SU-DHL-6 (cell line): ENCODE data around the gene C1orf21.

Experiments
- H2AFZ ChIP-seq: fragments of 200-600 bp; sonication (generic); 2 replicates; pipeline ENCODE4 v1.6.1; 2014; ENCODE audit warnings: low read depth, mild to moderate bottlenecking, moderate library complexity, mixed read lengths, antibody characterized with exemption, low read length; ENCODE audit not compliant: severe bottlenecking
- H3F3A ChIP-seq: fragments of 200-600 bp; shearing (Covaris generic); 2 replicates; pipeline ENCODE4 v1.6.0; 2016; ENCODE audit warnings: antibody characterized with exemption, mild to moderate bottlenecking; ENCODE audit not compliant: insufficient read depth
- H3K27ac ChIP-seq: fragments of 200-600 bp; sonication (generic); 2 replicates; pipeline ENCODE4 v1.5.1; 2016; ENCODE audit warnings: low read depth, mild to moderate bottlenecking, low read length, moderate library complexity, mixed read lengths
- H3K27me3 ChIP-seq: fragments of 200-600 bp; sonication (generic), shearing (Covaris generic); 2 replicates; pipeline ENCODE4 v1.6.0; 2014; ENCODE audit warnings: mild to moderate bottlenecking, low read length
- H3K36me3 ChIP-seq: fragments of 200-600 bp; sonication (generic); 2 replicates; pipeline ENCODE4 v1.6.1; 2014; ENCODE audit warnings: mild to moderate bottlenecking, low read length, mixed read lengths
- H3K4me2 ChIP-seq: fragments of 300-600, 200-600 bp; shearing (Covaris generic), sonication (generic); 2 replicates; pipeline ENCODE4 v1.6.0; 2014; ENCODE audit warnings: low read length, low read depth, mild to moderate bottlenecking; ENCODE audit not compliant: poor library complexity, severe bottlenecking
- H3K4me3 ChIP-seq: fragments of 200-600 bp; sonication (generic); 2 replicates; pipeline ENCODE4 v1.5.1; 2014; ENCODE audit warnings: antibody characterized with exemption, low read length, mild to moderate bottlenecking, mixed read lengths; ENCODE audit not compliant: insufficient read depth, poor library complexity, severe bottlenecking
- H3K79me2 ChIP-seq: fragments of 200-600 bp; sonication (generic); 2 replicates; pipeline ENCODE4 v1.6.1; 2014; ENCODE audit warnings: mild to moderate bottlenecking, low read length, moderate library complexity; ENCODE audit not compliant: insufficient read depth
- H3K9ac ChIP-seq: fragments of 200-600 bp; sonication (generic); 2 replicates; pipeline ENCODE4 v1.7.0; 2014; ENCODE audit warnings: mild to moderate bottlenecking, low read length
- H3K9me2 ChIP-seq: fragments of 200-600 bp; sonication (generic); replicated peaks from 2 replicates; pipeline ENCODE4 v1.6.1; 2014; ENCODE audit warnings: low read length; ENCODE audit not compliant: insufficient read depth
- H3K9me3 ChIP-seq: fragments of 200-600 bp; sonication (generic); 2 replicates; pipeline ENCODE4 v1.6.1; 2014; ENCODE audit warnings: low read length, mixed read lengths; ENCODE audit not compliant: insufficient read depth
- H4K20me1 ChIP-seq: fragments of 200-600 bp; sonication (generic); 2 replicates; pipeline ENCODE4 v1.6.1; 2014; ENCODE audit warnings: low read depth, mild to moderate bottlenecking, antibody characterized with exemption, low read length, moderate library complexity, mixed read lengths
- EZH2phosphoT487 ChIP-seq: fragments of 200-600 bp; sonication (generic), shearing (Covaris generic); conservative IDR thresholded peaks from 2 replicates; pipeline ENCODE4 v1.6.1; 2018; ENCODE audit warnings: mild to moderate bottlenecking, antibody characterized with exemption, low read length, moderate library complexity, mixed read lengths
- TF ChIP-seq, protein P1 (sequence below): fragments of 200-600 bp; sonication (generic); IDR thresholded peaks from one replicate; pipeline ENCODE4 v1.5.1; 2017; ENCODE audit warnings: antibody characterized with exemption, mild to moderate bottlenecking, low read length, moderate library complexity; ENCODE audit not compliant: insufficient read depth, poor library complexity, severe bottlenecking

Gene C1orf21

DNA sequence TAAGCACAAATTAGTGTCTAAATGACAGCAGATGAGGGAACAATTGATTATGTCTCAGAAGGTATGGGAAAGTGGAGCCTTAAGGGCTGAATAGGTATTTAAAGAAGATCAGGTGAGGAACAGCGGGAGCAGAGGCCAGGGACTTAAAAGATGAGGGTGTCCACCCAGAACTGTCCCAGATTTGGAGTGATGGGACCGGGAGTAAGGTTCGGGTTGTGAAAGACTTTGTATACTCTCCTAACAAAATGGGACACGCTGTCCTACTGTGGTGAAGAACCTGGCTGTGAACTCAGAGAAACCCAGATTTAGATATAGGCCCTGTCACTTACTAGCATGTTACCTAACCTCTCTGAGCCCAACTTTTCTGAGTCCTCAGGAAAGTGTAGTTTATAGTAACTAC is 140.6 kb downstream of the C1orf21 start:
- Histone ChIP-seq H3K27ac (no peak overlapping the region), H2AFZ (no peak overlapping the region), H3K4me2 (no peak overlapping the region), H3F3A (no peaks in the 10 kb centered on the region), H3K9ac (no peak overlapping the region), H3K27me3 (no peaks in the 10 kb centered on the region), H3K9me3 (no peaks in the 10 kb centered on the region), H3K4me3 (no peak overlapping the region), H3K36me3 (no peaks in the 10 kb centered on the region), H3K79me2 (no peaks in the 10 kb centered on the region), H4K20me1 (no peaks in the 10 kb centered on the region), H3K9me2 (no peaks in the 10 kb centered on the region)
- TF ChIP-seq EZH2phosphoT487, result no peak
- TF ChIP-seq, protein P1, sequence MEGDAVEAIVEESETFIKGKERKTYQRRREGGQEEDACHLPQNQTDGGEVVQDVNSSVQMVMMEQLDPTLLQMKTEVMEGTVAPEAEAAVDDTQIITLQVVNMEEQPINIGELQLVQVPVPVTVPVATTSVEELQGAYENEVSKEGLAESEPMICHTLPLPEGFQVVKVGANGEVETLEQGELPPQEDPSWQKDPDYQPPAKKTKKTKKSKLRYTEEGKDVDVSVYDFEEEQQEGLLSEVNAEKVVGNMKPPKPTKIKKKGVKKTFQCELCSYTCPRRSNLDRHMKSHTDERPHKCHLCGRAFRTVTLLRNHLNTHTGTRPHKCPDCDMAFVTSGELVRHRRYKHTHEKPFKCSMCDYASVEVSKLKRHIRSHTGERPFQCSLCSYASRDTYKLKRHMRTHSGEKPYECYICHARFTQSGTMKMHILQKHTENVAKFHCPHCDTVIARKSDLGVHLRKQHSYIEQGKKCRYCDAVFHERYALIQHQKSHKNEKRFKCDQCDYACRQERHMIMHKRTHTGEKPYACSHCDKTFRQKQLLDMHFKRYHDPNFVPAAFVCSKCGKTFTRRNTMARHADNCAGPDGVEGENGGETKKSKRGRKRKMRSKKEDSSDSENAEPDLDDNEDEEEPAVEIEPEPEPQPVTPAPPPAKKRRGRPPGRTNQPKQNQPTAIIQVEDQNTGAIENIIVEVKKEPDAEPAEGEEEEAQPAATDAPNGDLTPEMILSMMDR, result no peak

DNA sequence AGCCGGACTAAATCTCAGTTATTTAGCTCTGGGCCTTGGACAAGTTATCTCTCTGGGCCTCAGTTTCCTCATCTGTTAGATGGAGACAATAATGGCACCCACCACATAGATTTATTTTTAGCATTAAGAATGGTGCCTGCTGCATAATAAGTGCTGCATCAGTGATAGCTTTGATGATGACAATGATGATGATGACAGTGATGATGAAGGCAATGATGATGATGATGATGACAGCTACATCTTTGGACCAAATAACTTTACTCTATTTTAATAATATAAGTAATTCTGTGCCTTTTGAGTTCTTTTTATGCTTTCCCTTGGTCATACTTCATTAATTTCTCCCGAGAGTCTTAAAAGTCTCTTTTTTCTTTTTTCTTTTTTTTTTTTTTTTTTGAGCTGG is 143.4 kb downstream of the C1orf21 start:
- Histone ChIP-seq H3K4me2 (no peak overlapping the region), H3K27ac (no peak overlapping the region), H3K36me3 (no peaks in the 10 kb centered on the region), H3K79me2 (no peaks in the 10 kb centered on the region), H2AFZ (no peak overlapping the region), H3K27me3 (no peaks in the 10 kb centered on the region), H3K4me3 (no peak overlapping the region), H3F3A (no peaks in the 10 kb centered on the region), H3K9me3 (no peaks in the 10 kb centered on the region), H3K9me2 (no peaks in the 10 kb centered on the region), H4K20me1 (no peaks in the 10 kb centered on the region), H3K9ac (no peak overlapping the region)
- TF ChIP-seq, protein P1, result no peak

DNA sequence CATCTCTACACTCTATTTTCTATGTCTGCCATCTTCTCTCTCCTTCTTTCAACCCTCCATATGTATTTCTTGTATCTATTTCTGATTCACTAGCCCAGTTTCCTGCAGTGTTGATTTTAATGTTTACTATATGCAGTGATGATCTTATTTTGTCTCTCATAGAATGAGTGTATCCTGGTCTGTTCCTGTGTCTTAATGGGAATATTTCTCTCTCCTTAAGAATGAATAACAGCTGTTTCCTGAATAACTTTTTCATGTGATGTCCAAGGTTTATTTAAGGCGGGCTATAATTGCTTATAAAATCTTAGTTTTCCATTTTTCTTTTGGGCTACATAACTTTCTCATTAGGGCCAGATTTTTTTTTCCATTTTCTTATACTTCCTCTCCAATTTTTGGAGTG is 144.5 kb downstream of the C1orf21 start:
- Histone ChIP-seq H3K4me3 (no peak overlapping the region), H3K27ac (no peak overlapping the region), H3K36me3 (no peaks in the 10 kb centered on the region), H3K79me2 (no peaks in the 10 kb centered on the region), H2AFZ (no peak overlapping the region), H3K9me3 (no peaks in the 10 kb centered on the region), H4K20me1 (no peaks in the 10 kb centered on the region), H3K9me2 (no peaks in the 10 kb centered on the region), H3K9ac (no peak overlapping the region), H3K27me3 (no peaks in the 10 kb centered on the region), H3K4me2 (no peak overlapping the region), H3F3A (no peaks in the 10 kb centered on the region)
- TF ChIP-seq EZH2phosphoT487, result no peak
- TF ChIP-seq, protein P1, result no peak

DNA sequence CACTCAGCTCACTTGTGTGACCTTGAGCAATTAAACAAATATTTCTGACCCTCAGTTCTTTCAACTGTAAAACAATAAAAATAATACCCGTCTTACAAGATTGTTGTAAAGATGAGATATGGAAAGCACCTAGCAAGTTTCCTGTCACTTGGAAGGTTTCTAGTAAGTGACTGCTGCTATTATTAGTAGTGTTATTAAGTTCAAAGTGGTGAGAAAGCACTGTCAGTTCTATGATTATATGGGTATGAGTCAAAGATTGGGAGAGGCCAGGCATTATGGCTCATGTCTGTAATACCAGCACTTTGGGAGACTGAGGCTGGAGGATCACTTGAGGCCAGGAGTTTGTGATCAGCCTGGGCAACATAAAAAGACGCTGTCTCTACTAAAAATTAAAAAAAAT is 145.4 kb downstream of the C1orf21 start:
- Histone ChIP-seq H3K27ac (no peak overlapping the region), H3K79me2 (no peaks in the 10 kb centered on the region), H2AFZ (no peak overlapping the region), H3F3A (no peaks in the 10 kb centered on the region), H3K4me3 (no peak overlapping the region), H3K4me2 (no peak overlapping the region), H3K36me3 (no peaks in the 10 kb centered on the region), H4K20me1 (no peaks in the 10 kb centered on the region), H3K9ac (no peak overlapping the region), H3K27me3 (no peaks in the 10 kb centered on the region), H3K9me2 (no peaks in the 10 kb centered on the region), H3K9me3 (no peaks in the 10 kb centered on the region)
- TF ChIP-seq, protein P1, result no peak
- no peak for TF ChIP-seq EZH2phosphoT487
